Neural cell (in vitro differentiated cells): ENCODE measurements around the gene KDM8.

Source experiments
- CTCF ChIP-seq: fragments of 450-650 bp; IDR thresholded peaks from 2 replicates; pipeline ENCODE4 v1.5.1; 2014; ENCODE audit warnings: antibody characterized with exemption, mild to moderate bottlenecking, moderate library complexity; ENCODE audit not compliant: poor library complexity, severe bottlenecking
- EP300 ChIP-seq: fragments of 450-650 bp; conservative IDR thresholded peaks from 2 replicates; pipeline ENCODE4 v1.6.1; 2014; ENCODE audit warnings: antibody characterized with exemption, mild to moderate bottlenecking, moderate library complexity; ENCODE audit not compliant: poor library complexity, severe bottlenecking
- MXI1 ChIP-seq: fragments of 450-650 bp; conservative IDR thresholded peaks from 2 replicates; pipeline ENCODE4 v1.6.1; 2014; ENCODE audit warnings: antibody characterized with exemption, mild to moderate bottlenecking; ENCODE audit not compliant: poor library complexity, severe bottlenecking
- REST ChIP-seq: IDR thresholded peaks from 2 replicates; pipeline ENCODE4 v1.6.1; 2012; ENCODE audit warnings: borderline replicate concordance

DNA sequence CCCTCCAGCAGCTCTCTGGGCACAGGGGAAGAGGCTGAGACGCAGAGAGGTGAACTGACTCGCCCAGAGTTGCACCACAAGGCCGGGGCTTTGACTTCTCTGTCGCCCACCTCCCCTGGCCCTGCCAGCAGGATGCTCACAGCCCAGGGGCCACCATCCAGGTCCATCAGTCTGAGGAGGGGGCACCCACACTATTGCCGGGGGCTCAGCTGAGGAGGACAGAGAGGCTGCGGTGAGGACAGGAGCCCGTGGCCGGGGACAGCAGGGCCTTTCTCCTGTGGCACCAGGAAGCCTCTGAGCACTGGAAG, 32.6 kb downstream of the KDM8 start:
- no peak for TF ChIP-seq CTCF
- no peak for TF ChIP-seq EP300
- no peak for TF ChIP-seq MXI1
- no peak for TF ChIP-seq REST
